ENCODE results near the gene BATF3. TPM values are rescaled to one million over a fixed set of nuclear protein-coding genes. Genes with fewer than 3 reads are reported as not detected.

Gene BATF3
- total and polyA plus RNA-seq, 2 of the 4 experiments (the other 2 are of a cell fraction): 1.6 to 3.9 TPM

DNA sequence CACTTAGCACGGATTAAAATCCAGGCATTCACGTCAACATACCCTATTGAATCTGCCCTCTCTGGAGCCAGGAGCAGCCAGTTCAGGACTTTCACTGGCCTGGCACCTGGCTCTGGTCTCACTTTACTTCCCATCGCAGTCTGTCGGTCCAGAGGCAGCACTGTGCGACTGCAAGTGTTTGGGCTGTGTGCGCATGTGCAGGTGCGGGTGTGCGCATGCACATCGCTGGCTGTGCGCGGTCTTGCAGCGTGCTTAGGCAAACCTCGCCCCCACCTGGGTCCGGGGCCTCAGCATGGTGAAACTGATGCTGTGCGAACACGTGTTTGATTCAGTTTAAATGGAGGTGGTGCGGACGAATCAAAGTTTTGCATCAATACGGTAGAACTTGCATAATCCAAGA, 53.1 kb downstream of the BATF3 start:
- CTCF ChIA-PET: no interaction called here
- WGBS, 2 experiments (ENCODE audit: extremely low coverage in 2 of 2, insufficient read length in 1 of 2): 95% methylated on average over 7 of the region's 19 CpGs; no CpG with 5 or more reads in 1 of the 2 experiments

More for the DNA sequence above, 53.1 kb downstream of the BATF3 start:
- Histone ChIP-seq H3K79me1 (ENCODE audit: low read depth in 1 of 2, low read length in 2 of 2) (no peaks in the 10 kb centered on the region), H3K56ac (ENCODE audit: extremely low read depth, insufficient read depth, low read length) (no peak overlapping the region), H3K23ac (ENCODE audit: low read depth, low read length) (no peak overlapping the region), H3K4ac (ENCODE audit: low read depth, low read length) (peak overlapping the region; percentile 46), H2BK5ac (ENCODE audit: low read depth, low read length, poor library complexity, severe bottlenecking) (peak overlapping the region; percentile 62), H3K4me1 (ENCODE audit: control insufficient read depth, insufficient read depth, low read length) (peaks cover 15% of the 10 kb centered on the region), H3K9me3 (ENCODE audit: control insufficient read depth, insufficient read depth, low read length) (no peaks in the 10 kb centered on the region), H4K5ac (ENCODE audit: low read depth, low read length) (peak overlapping the region; percentile 64), H3K27me3 (ENCODE audit: control insufficient read depth, insufficient read depth, low read length) (no peaks in the 10 kb centered on the region), H3K9ac (ENCODE audit: low read depth, low read length) (no peak overlapping the region), H3K27ac (ENCODE audit: insufficient read depth, low read length) (peak overlapping the region; percentile 53; the same call in 1 of the 2 replicates), H3K4me3 (ENCODE audit: insufficient read depth, low read depth, low read length) (no peak overlapping the region), H4K20me1 (ENCODE audit: insufficient read depth, low read length) (no peaks in the 10 kb centered on the region), H2AK9ac (replicated peaks; ENCODE audit: low read depth, low read length, poor library complexity) (peak overlapping the region; percentile 87), H2AK5ac (ENCODE audit: low read depth, low read length) (peak overlapping the region; percentile 64; the same call in 1 of the 2 replicates), H4K8ac (ENCODE audit: low read depth in 2 of 2, low read length in 2 of 2) (peak overlapping the region in 1 of 2 experiments; percentile 9; a peak in 1 of 4 replicates), H3K36me3 (ENCODE audit: control insufficient read depth, insufficient read depth, low read length) (no peaks in the 10 kb centered on the region), H3K18ac (ENCODE audit: low read depth, low read length) (peak overlapping the region; percentile 48), H3K14ac (replicated peaks; ENCODE audit: low read depth, low read length) (peak overlapping the region; percentile 66; the same call in 1 of the 2 replicates), H4K91ac (ENCODE audit: insufficient read depth, low read depth, low read length) (peak overlapping the region; percentile 68), H3K4me2 (ENCODE audit: low read depth, low read length) (no peak overlapping the region), H2AFZ (replicated peaks; ENCODE audit: low read length, poor library complexity) (peak overlapping the region; percentile 41), H2BK20ac (ENCODE audit: low read depth, low read length) (peak overlapping the region; percentile 50; the same call in 1 of the 2 replicates), H2BK120ac (ENCODE audit: low read depth, low read length) (peak overlapping the region; percentile 71), H2BK15ac (ENCODE audit: low read depth, low read length) (peak overlapping the region; percentile 61; the same call in 2 of the 3 replicates), H3K9me1 (ENCODE audit: insufficient read depth, low read length) (peaks cover 17% of the 10 kb centered on the region)
- DNase-seq: no peak
- in situ Hi-C loops (cut with MboI; ENCODE audit: low sequenced_read_pairs): no loop called here
- BruUV-seq (replicated peaks): no TSS peak
- dilution Hi-C loops (cut with HindIII; ENCODE audit: low sequenced_read_pairs, unreplicated experiment): no loop called here
- ATAC-seq (ENCODE audit: low read depth): no peak
- TF ChIP-seq RAD21 (IDR thresholded peaks at IDR 0.05; ENCODE audit: low read length): no peak
- no peak for TF ChIP-seq RFX5 (IDR thresholded peaks at IDR 0.05; ENCODE audit: low read depth, low read length)
- no peak for TF ChIP-seq NFE2L2 (IDR thresholded peaks at IDR 0.05; ENCODE audit: low read depth, low read length)
- TF ChIP-seq, protein P1, sequence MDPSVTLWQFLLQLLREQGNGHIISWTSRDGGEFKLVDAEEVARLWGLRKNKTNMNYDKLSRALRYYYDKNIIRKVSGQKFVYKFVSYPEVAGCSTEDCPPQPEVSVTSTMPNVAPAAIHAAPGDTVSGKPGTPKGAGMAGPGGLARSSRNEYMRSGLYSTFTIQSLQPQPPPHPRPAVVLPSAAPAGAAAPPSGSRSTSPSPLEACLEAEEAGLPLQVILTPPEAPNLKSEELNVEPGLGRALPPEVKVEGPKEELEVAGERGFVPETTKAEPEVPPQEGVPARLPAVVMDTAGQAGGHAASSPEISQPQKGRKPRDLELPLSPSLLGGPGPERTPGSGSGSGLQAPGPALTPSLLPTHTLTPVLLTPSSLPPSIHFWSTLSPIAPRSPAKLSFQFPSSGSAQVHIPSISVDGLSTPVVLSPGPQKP (IDR thresholded peaks at IDR 0.05; ENCODE audit: borderline replicate concordance, low read depth, low read length): no peak
- TF ChIP-seq CHD1 (IDR thresholded peaks at IDR 0.05; ENCODE audit: low read depth, low read length): no peak
- intact Hi-C loops (cut with micrococcal nuclease): loop anchor here (5.0 kb wide), 1 partner anchor 34 kb away; no protein-coding TSS in a partner anchor
- POLR2A ChIA-PET (ENCODE audit: unreplicated experiment): no interaction called here

Data from IMR-90 (cell line).